LoVo (cell line): ENCODE measurements around the gene ANP32B.
"Not testable (repeated sequence)": the region's sequence is repeated elsewhere in the genome, so short reads cannot be mapped to it uniquely, and the experiment has no call there.

Source experiments
- DNase-seq: peaks from one replicate; pipeline ENCODE4 v3.0.0-alpha.2; 2016; ENCODE audit warnings: low spot score

Gene ANP32B

GRCh38 chr9:97982683-97983588 is at the start of gene ANP32B:
TSS of gene ANP32B (plus strand) at chr9:97983341. CDS start at chr9:97983556, 215 bp downstream.
- peak; percentile 94 for DNase-seq

DNA sequence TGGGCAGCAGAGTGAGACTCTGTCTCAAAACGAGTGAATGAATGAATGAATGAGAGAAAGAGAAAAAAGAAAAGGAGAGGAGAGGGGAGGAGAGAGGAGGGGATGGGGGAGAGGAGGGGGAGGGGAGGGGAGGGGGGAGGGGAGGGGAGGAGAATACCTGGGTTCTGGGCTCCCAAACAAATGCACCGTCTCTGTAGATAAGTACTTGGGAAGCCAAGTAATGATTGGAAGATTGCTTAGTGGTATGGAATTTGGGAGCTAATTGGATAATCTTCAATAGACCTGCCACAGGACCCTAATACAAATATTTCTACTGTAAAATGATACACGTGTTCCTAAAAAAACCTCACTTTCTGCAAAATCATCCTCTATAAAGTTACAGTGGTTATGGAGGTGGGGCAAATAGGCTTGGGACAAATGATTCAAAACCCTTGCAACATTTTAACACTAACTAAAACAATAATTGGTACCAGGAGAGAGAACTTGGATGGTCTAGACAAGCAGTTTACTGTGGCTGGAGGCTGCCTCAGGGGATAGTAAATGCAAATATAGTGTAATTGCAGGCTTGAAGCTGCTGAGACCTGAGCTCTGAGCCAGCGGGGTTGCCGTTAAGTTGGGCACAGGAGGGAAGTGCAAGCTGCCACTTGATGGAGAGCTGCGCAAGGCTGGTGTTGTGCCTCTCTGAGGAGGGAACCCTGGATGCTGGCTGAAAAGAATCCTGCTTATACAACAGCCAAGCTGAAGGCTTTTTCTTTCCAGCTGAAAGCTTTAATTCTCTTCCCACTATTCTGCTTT is 48.6 kb upstream of the ANP32B start:
- no peak for DNase-seq

- no peak for DNase-seq
These were observed 47.9 kb upstream of the ANP32B start for GRCh38 chr9:97935276-97935675.

GRCh38 chr9:97936998-97937397 is 46.1 kb upstream of the ANP32B start:
- DNase-seq = no peak

GRCh38 chr9:97938081-97938644 is 45.0 kb upstream of the ANP32B start, which contains the start of gene HEMGN:
TSS of gene HEMGN (minus strand) at chr9:97938172. CDS start at chr9:97938136, 36 bp downstream.
- DNase-seq = no peak

- DNase-seq = no peak
These were observed 42.9 kb upstream of the ANP32B start for GRCh38 chr9:97940233-97940632.

DNA sequence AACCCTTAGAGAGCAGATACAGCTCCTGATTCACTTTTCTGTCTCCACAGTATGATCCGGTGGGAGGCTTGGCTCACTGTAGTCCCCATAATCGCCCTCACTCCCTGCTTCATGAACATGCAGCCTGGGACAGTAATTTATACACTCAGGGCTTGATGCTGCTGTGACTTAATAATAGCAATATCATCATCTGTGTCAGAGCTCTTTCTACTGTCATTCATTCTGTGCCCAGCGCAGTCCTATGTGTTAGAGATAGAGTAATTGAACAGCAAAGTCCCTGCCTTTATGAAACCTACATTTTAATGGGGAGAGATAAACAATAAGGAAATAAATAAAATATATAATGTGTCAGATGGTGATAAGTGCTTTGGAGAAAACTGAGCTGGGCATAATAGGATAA is 42.4 kb upstream of the ANP32B start:
- DNase-seq = no peak

- no peak for DNase-seq
These were observed 41.8 kb upstream of the ANP32B start for GRCh38 chr9:97941323-97941722.

DNA sequence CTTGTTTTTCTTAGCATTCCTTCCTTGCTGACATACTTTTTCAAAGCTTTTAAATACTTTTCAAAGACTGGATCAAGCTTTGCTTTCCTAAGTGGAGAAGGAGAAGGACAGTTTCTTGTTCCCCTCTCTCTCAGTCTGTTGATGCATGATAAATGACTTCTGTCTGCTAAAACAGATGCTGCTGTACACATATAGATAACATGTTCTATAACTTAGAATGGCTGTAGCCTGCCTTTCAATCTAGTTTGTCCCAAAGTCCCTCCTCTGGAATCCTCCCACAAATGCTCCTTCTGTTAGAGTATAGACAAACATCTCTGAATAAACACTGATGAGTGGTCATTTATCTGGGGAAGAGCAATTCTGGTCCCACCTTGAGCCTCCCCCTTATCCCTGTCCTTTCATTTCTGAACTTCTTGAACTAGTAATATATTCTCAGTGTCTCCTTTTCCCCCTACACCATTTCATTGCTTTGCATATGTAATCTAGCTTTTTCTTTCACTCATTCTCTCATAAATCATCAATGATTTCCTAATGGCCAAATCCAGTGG is 39.8 kb upstream of the ANP32B start:
- no peak for DNase-seq

- DNase-seq = no peak
These were observed 38.5 kb upstream of the ANP32B start for GRCh38 chr9:97944612-97945011.

- not testable (repeated sequence) for DNase-seq
These were observed 37.7 kb upstream of the ANP32B start for GRCh38 chr9:97945470-97945869.

DNA sequence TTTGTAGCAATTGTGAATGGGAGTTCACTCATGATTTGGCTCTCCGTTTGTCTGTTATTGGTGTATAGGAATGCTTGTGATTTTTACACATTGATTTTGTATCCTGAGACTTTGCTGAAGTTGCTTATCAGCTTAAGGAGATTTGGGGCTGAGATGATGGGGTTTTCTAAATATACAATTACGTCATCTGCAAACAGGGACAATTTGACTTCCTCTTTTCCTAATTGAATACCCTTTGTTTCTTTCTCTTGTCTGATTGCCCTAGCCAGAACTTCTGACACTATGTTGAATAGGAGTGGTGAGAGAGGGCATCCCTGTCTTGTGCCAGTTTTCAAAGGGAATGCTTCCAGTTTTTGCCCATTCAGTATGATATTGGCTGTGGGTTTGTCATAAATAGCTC is 36.0 kb upstream of the ANP32B start:
- not testable (repeated sequence) for DNase-seq

DNA sequence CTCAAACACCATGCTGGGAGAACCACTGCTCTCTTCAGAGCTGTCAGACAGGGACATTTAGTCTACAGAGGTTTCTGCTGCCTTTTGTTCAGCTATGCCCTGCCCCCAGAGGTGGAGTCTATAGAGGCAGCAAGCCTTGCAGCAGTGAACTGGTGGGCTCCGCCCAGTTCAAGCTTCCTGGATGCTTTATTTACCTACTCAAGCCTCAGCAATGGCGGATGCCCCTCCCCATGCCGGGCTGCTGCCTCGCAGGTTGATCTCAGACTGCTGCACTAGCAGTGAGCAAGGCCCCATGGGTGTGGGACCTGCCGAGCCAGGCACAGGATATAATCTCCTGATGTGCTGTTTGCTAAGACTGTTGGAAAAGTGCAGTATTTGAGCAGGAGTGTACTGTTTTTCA is 32.3 kb upstream of the ANP32B start:
- peak; percentile 44 for DNase-seq

GRCh38 chr9:97954550-97954989 is 28.6 kb upstream of the ANP32B start:
- DNase-seq = peak; percentile 72

GRCh38 chr9:97956331-97956730 is 26.8 kb upstream of the ANP32B start:
- no peak for DNase-seq

GRCh38 chr9:97958812-97959511 is 24.2 kb upstream of the ANP32B start:
- DNase-seq = no peak

DNA sequence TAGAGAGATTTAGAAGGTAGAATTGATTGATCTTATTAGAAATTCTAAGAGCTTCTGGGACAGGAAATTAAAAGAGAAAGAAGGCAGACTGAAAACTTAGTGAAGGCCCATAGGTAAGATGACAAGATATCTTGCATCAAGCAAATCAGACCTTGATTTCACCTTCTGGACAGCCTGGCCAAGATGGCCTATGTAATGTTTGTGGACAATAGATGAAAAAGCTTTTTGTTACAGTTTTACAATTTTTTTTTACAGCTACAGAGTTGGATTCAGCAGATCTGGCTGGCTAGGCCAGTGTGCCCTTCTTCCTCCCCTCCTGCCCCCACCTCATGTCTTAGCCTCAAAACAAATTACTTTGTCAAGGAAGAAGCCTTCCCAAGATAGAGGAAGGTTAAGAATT is 23.6 kb upstream of the ANP32B start:
- no peak for DNase-seq

GRCh38 chr9:97960678-97961328 is 22.3 kb upstream of the ANP32B start:
- DNase-seq = not testable (repeated sequence)

- no peak for DNase-seq
These were observed 21.8 kb upstream of the ANP32B start for GRCh38 chr9:97961361-97961760.

DNA sequence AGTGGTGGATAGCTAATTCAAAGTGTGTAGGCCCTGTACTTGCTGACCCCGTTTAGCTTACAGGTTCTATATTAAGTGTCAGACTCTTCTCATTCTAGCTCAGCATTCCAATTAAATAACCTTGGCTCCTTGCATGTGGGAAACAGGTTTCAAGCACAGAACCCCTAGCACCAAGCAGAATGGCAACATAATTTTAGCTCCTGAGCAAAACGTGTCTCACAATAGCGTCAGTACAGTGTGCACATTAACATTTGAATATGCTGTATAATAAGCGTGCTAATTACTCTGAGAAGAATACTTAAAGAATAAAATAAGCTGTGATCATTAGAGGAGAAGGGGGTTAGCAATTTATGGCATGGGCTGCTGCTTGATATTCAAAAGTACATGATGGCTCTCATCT is 21.0 kb upstream of the ANP32B start:
- DNase-seq = no peak

DNA sequence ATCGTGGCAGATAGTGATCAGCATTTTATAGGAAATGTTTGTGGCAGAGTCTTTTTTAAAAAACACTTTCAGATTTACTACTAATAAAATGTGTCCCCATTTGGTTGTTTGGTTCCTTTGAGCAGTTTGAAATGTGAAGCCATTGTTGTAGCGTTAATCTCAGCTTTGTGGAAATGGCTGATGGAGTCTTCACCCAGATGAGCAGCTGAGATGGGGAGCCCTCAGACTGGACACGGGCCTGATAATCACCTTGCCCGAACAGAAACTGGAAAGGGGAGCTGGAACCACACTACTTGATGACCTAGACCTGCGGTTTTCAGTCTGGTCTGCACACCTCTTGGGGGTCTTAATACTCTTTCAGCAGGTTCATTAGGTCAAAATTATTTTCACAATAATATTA is 20.6 kb upstream of the ANP32B start:
- DNase-seq = no peak
